Measurements from ENCODE around the gene STX1A.
"Not testable (repeated sequence)": the region's sequence is repeated elsewhere in the genome, so short reads cannot be mapped to it uniquely, and the experiment has no call there.

The STX1A gene

GRCh38 chr7:73717025-73717807, 2.3 kb downstream of the STX1A start:
- Histone ChIP-seq H3K9ac (ENCODE audit: insufficient read length, low read depth) (no peak overlapping the region), H3K4me3 (ENCODE audit: insufficient read length, low read depth) (no peak overlapping the region), H3K4me1 (ENCODE audit: insufficient read depth, insufficient read length) (peaks cover 14% of the 10 kb centered on the region), H3K36me3 (ENCODE audit: insufficient read depth, insufficient read length, low read length) (peaks cover 6% of the 10 kb centered on the region), H3K9me3 (ENCODE audit: insufficient read depth, low read length) (no peaks in the 10 kb centered on the region), H3K27me3 (ENCODE audit: insufficient read depth, insufficient read length) (peaks cover 16% of the 10 kb centered on the region)
- TF ChIP-seq YY1 (IDR thresholded peaks at IDR 0.05; ENCODE audit: insufficient read depth, insufficient read length) (no peak), SUZ12 (IDR thresholded peaks at IDR 0.05; ENCODE audit: extremely low read depth, insufficient read depth, insufficient read length) (no peak), ZNF274 (IDR thresholded peaks at IDR 0.05; ENCODE audit: low read depth, low read length) (no peak)
- DNase-seq (ENCODE audit: low read depth, low spot score), result no peak

- H3K9me3 ChIP-seq (ENCODE audit: insufficient read depth, low read length), result no peaks in the 10 kb centered on the region
- peaks cover 16% of the 10 kb centered on the region for H3K27me3 ChIP-seq (ENCODE audit: insufficient read depth, insufficient read length)
- TF ChIP-seq ZNF274 (IDR thresholded peaks at IDR 0.05; ENCODE audit: low read depth, low read length) (no peak), SUZ12 (IDR thresholded peaks at IDR 0.05; ENCODE audit: extremely low read depth, insufficient read depth, insufficient read length) (no peak), YY1 (IDR thresholded peaks at IDR 0.05; ENCODE audit: insufficient read depth, insufficient read length) (no peak)
- peaks cover 11% of the 10 kb centered on the region for H3K4me1 ChIP-seq (ENCODE audit: insufficient read depth, insufficient read length)
- no peak overlapping the region for H3K4me3 ChIP-seq (ENCODE audit: insufficient read length, low read depth)
- H3K9ac ChIP-seq (ENCODE audit: insufficient read length, low read depth), result peak overlapping the region; percentile 42
- peaks cover 6% of the 10 kb centered on the region for H3K36me3 ChIP-seq (ENCODE audit: insufficient read depth, insufficient read length, low read length)
- DNase-seq (ENCODE audit: low read depth, low spot score), result no peak
These were observed 3.1 kb downstream of the STX1A start for GRCh38 chr7:73716318-73716890.

- H3K9ac ChIP-seq (ENCODE audit: insufficient read length, low read depth), result peak overlapping the region; percentile 42
- H3K4me1 ChIP-seq (ENCODE audit: insufficient read depth, insufficient read length), result peaks cover 11% of the 10 kb centered on the region
- no peaks in the 10 kb centered on the region for H3K9me3 ChIP-seq (ENCODE audit: insufficient read depth, low read length)
- H3K27me3 ChIP-seq (ENCODE audit: insufficient read depth, insufficient read length), result peaks cover 16% of the 10 kb centered on the region
- no peak for DNase-seq (ENCODE audit: low read depth, low spot score)
- no peak overlapping the region for H3K4me3 ChIP-seq (ENCODE audit: insufficient read length, low read depth)
- H3K36me3 ChIP-seq (ENCODE audit: insufficient read depth, insufficient read length, low read length), result peaks cover 6% of the 10 kb centered on the region
- TF ChIP-seq SUZ12 (IDR thresholded peaks at IDR 0.05; ENCODE audit: extremely low read depth, insufficient read depth, insufficient read length), result no peak
These were observed 3.7 kb downstream of the STX1A start for GRCh38 chr7:73715648-73716317.

GRCh38 chr7:73713319-73713718, 6.2 kb downstream of the STX1A start:
- H3K9ac ChIP-seq (ENCODE audit: insufficient read length, low read depth); H3K4me3 ChIP-seq (ENCODE audit: insufficient read length, low read depth); DNase-seq (ENCODE audit: low read depth, low spot score); H3K27me3 ChIP-seq (ENCODE audit: insufficient read depth, insufficient read length); H3K9me3 ChIP-seq (ENCODE audit: insufficient read depth, low read length): not testable (repeated sequence)
- Histone ChIP-seq H3K4me1 (ENCODE audit: insufficient read depth, insufficient read length) (peaks cover 11% of the 10 kb centered on the region), H3K36me3 (ENCODE audit: insufficient read depth, insufficient read length, low read length) (peaks cover 13% of the 10 kb centered on the region)

DNA sequence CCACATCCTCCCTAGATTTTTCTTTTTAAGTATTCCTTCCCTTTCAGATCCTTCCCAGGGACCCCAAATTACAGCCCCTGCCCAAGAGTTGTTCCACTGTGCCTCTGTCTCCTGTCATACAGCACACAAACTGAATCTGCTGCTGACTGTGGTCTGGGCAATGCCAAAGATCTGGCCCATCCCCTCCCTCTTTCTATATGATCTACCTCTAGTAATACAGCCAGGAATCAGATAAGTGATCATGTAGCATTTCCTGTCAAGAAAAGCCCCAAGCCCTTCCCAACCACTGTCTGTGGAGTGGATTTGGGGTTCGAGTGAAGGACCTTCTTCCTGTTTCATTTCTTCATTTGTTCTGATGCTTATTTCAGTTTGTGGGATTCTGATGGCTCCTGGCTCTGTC, 6.7 kb downstream of the STX1A start:
- H3K36me3 ChIP-seq (ENCODE audit: insufficient read depth, insufficient read length, low read length), result peaks cover 14% of the 10 kb centered on the region
- H3K9ac ChIP-seq (ENCODE audit: insufficient read length, low read depth), result no peak overlapping the region
- H3K27me3 ChIP-seq (ENCODE audit: insufficient read depth, insufficient read length), result no peaks in the 10 kb centered on the region
- no peak for TF ChIP-seq ZNF274 (IDR thresholded peaks at IDR 0.05; ENCODE audit: low read depth, low read length)
- no peak for TF ChIP-seq SUZ12 (IDR thresholded peaks at IDR 0.05; ENCODE audit: extremely low read depth, insufficient read depth, insufficient read length)
- TF ChIP-seq YY1 (IDR thresholded peaks at IDR 0.05; ENCODE audit: insufficient read depth, insufficient read length), result no peak
- H3K4me3 ChIP-seq (ENCODE audit: insufficient read length, low read depth), result no peak overlapping the region
- DNase-seq (ENCODE audit: low read depth, low spot score), result no peak
- H3K4me1 ChIP-seq (ENCODE audit: insufficient read depth, insufficient read length), result peaks cover 11% of the 10 kb centered on the region
- no peaks in the 10 kb centered on the region for H3K9me3 ChIP-seq (ENCODE audit: insufficient read depth, low read length)

- Histone ChIP-seq H3K9ac (ENCODE audit: insufficient read length, low read depth) (no peak overlapping the region), H3K4me3 (ENCODE audit: insufficient read length, low read depth) (no peak overlapping the region), H3K27me3 (ENCODE audit: insufficient read depth, insufficient read length) (no peaks in the 10 kb centered on the region), H3K9me3 (ENCODE audit: insufficient read depth, low read length) (no peaks in the 10 kb centered on the region), H3K4me1 (ENCODE audit: insufficient read depth, insufficient read length) (peaks cover 14% of the 10 kb centered on the region), H3K36me3 (ENCODE audit: insufficient read depth, insufficient read length, low read length) (peaks cover 27% of the 10 kb centered on the region)
- no peak for DNase-seq (ENCODE audit: low read depth, low spot score)
- TF ChIP-seq SUZ12 (IDR thresholded peaks at IDR 0.05; ENCODE audit: extremely low read depth, insufficient read depth, insufficient read length) (no peak), YY1 (IDR thresholded peaks at IDR 0.05; ENCODE audit: insufficient read depth, insufficient read length) (no peak), ZNF274 (IDR thresholded peaks at IDR 0.05; ENCODE audit: low read depth, low read length) (no peak)
These were observed 10.4 kb downstream of the STX1A start for GRCh38 chr7:73708961-73709549.

DNA sequence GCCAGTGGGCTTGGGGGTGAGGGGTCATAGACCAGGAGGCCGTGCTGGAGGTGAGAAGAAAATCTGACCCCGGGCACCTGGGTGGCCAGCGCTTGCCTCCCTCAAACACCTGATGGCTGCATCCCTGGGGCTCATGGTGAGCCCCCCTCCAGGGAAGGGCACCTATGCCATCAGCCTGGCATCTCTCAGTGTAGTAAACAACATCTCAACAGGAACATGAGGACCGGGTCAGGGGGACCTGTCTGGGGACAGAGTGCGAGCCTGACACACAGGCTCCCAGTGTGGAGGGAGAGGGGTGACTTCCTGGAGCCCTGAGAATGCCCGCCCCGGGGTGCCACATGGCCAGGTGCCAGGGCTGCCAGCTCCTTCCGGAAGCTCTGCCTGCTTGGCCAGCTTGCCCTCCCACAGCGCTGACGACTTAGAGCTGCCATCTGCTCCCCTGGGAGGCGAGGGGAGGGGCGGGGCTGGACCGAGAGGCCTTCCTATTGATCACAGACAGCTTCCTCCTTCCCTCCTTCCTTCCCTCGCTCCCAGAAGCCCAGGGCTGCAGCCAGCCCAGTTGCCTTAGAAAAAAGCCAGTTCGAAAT, 12.3 kb downstream of the STX1A start:
- no peak overlapping the region for H3K9ac ChIP-seq (ENCODE audit: insufficient read length, low read depth)
- H3K27me3 ChIP-seq (ENCODE audit: insufficient read depth, insufficient read length), result no peaks in the 10 kb centered on the region
- peaks cover 20% of the 10 kb centered on the region for H3K4me1 ChIP-seq (ENCODE audit: insufficient read depth, insufficient read length)
- H3K36me3 ChIP-seq (ENCODE audit: insufficient read depth, insufficient read length, low read length), result peaks cover 36% of the 10 kb centered on the region
- no peak overlapping the region for H3K4me3 ChIP-seq (ENCODE audit: insufficient read length, low read depth)
- H3K9me3 ChIP-seq (ENCODE audit: insufficient read depth, low read length), result no peaks in the 10 kb centered on the region
- TF ChIP-seq ZNF274 (IDR thresholded peaks at IDR 0.05; ENCODE audit: low read depth, low read length) (no peak), SUZ12 (IDR thresholded peaks at IDR 0.05; ENCODE audit: extremely low read depth, insufficient read depth, insufficient read length) (no peak), YY1 (IDR thresholded peaks at IDR 0.05; ENCODE audit: insufficient read depth, insufficient read length) (no peak)
- no peak for DNase-seq (ENCODE audit: low read depth, low spot score)
